Hepatocyte (in vitro differentiated cells): ENCODE results near the gene CTNND2. TPM values are rescaled to one million over a fixed set of nuclear protein-coding genes. Genes with fewer than 3 reads are reported as not detected.

Source experiments
- DNase-seq: peaks from one replicate; pipeline ENCODE4 v3.0.0-alpha.2; 2016; ENCODE audit warnings: low spot score
- H2AFZ ChIP-seq: fragments of 200-600 bp; sonication (generic); 2 replicates; pipeline ENCODE4 v1.6.0; 2016; ENCODE audit warnings: antibody characterized with exemption, mild to moderate bottlenecking
- H3K27ac ChIP-seq: fragments of 200-600 bp; sonication (generic); 2 replicates; pipeline ENCODE4 v1.5.1; 2016; ENCODE audit warnings: mild to moderate bottlenecking
- H3K27me3 ChIP-seq: fragments of 200-600 bp; sonication (generic); 2 replicates; pipeline ENCODE4 v1.6.1; 2016
- H3K36me3 ChIP-seq: fragments of 200-600 bp; sonication (generic); replicated peaks from 2 replicates; pipeline ENCODE4 v1.5.1; 2016; ENCODE audit warnings: low read depth; ENCODE audit not compliant: insufficient read depth
- H3K4me1 ChIP-seq: fragments of 200-600 bp; sonication (generic); 2 replicates; pipeline ENCODE4 v1.5.1; 2016; ENCODE audit warnings: mild to moderate bottlenecking, moderate library complexity; ENCODE audit not compliant: insufficient read depth
- H3K4me2 ChIP-seq: fragments of 200-600 bp; sonication (generic); 2 replicates; pipeline ENCODE4 v1.6.0; 2016
- H3K4me3 ChIP-seq: fragments of 200-600 bp; sonication (generic); 2 replicates; pipeline ENCODE4 v1.5.1; 2016; ENCODE audit warnings: mild to moderate bottlenecking
- H3K79me2 ChIP-seq: fragments of 200-600 bp; sonication (generic); 2 replicates; pipeline ENCODE4 v1.6.0; 2017; ENCODE audit warnings: mild to moderate bottlenecking
- H3K9me2 ChIP-seq: fragments of 200-600 bp; sonication (generic); replicated peaks from 2 replicates; pipeline ENCODE4 v1.6.0; 2017; ENCODE audit warnings: mild to moderate bottlenecking; ENCODE audit not compliant: insufficient read depth
- H3K9me3 ChIP-seq: fragments of 200-600 bp; sonication (generic); 2 replicates; pipeline ENCODE4 v1.5.1; 2016; ENCODE audit warnings: low read depth, mild to moderate bottlenecking
- H4K20me1 ChIP-seq: fragments of 200-600 bp; sonication (generic); 2 replicates; pipeline ENCODE4 v1.6.0; 2016; ENCODE audit warnings: mild to moderate bottlenecking; ENCODE audit not compliant: insufficient read depth, poor library complexity, severe bottlenecking
- CTCF ChIP-seq: fragments of 200-600 bp; sonication (generic); IDR thresholded peaks from 2 replicates; pipeline ENCODE4 v1.5.1; 2016; ENCODE audit warnings: antibody characterized with exemption, mild to moderate bottlenecking; ENCODE audit not compliant: poor library complexity
- EZH2 ChIP-seq: fragments of 200-600 bp; sonication (generic); IDR thresholded peaks from 2 replicates; pipeline ENCODE4 v1.6.1; 2016; ENCODE audit warnings: antibody characterized with exemption, mild to moderate bottlenecking, borderline replicate concordance
- EZH2phosphoT487 ChIP-seq: fragments of 200-600 bp; sonication (generic); IDR thresholded peaks from one replicate; pipeline ENCODE4 v1.6.1; 2018; ENCODE audit warnings: antibody characterized with exemption, mild to moderate bottlenecking, low read depth, moderate library complexity; ENCODE audit not compliant: unreplicated experiment, severe bottlenecking
- WGBS: methylation state at CpG from one replicate; pipeline ENCODE4 v1.1.6; 2016; ENCODE audit warnings: low lambda C conversion rate; ENCODE audit errors: missing lambda C conversion rate; 5-methylcytosine and 5-hydroxymethylcytosine counted together
- polyA plus RNA-seq: library from polyadenylated mRNA; unstranded; fragments of >200 nt; fragmentation: Nextera tagmentation; extraction: Ambion mirVana; gene quantifications from 2 replicates; pipeline ENCODE4 v1.2.1, GENCODE V29; 2016
- total RNA-seq: library from RNA; depleted of rRNA; stranded (reverse); fragments of >200 nt; gene quantifications from 2 replicates; pipeline ENCODE4 v1.2.3, GENCODE V29; 2014

Gene CTNND2
- total and polyA plus RNA-seq, 2 experiments from 2014 or later = 27.5 to 30.3 TPM

- no peak for DNase-seq
- H3K4me2 ChIP-seq = no peak overlapping the region
- H3K4me3 ChIP-seq = no peak overlapping the region
- no peaks in the 10 kb centered on the region for H3K9me3 ChIP-seq
- no peaks in the 10 kb centered on the region for H3K27me3 ChIP-seq
- H3K27ac ChIP-seq = no peak overlapping the region
- no peak for TF ChIP-seq EZH2phosphoT487
- TF ChIP-seq CTCF = no peak
- TF ChIP-seq EZH2 = no peak
- H3K79me2 ChIP-seq = no peaks in the 10 kb centered on the region
- H3K9me2 ChIP-seq = no peaks in the 10 kb centered on the region
- no peak overlapping the region for H2AFZ ChIP-seq
- H3K36me3 ChIP-seq = no peaks in the 10 kb centered on the region
- no peaks in the 10 kb centered on the region for H3K4me1 ChIP-seq
- no peaks in the 10 kb centered on the region for H4K20me1 ChIP-seq
- 93% methylated on average over 1 of the region's 1 CpG for WGBS
These were observed 472.1 kb downstream of the CTNND2 start for GRCh38 chr5:11432116-11432515.

- WGBS = 84% methylated on average over 7 of the region's 7 CpGs
- Histone ChIP-seq H3K79me2 (no peaks in the 10 kb centered on the region), H3K27me3 (no peaks in the 10 kb centered on the region), H3K4me1 (no peaks in the 10 kb centered on the region), H3K9me2 (no peaks in the 10 kb centered on the region), H3K9me3 (no peaks in the 10 kb centered on the region), H2AFZ (no peak overlapping the region), H4K20me1 (no peaks in the 10 kb centered on the region), H3K36me3 (no peaks in the 10 kb centered on the region), H3K4me2 (no peak overlapping the region), H3K27ac (no peak overlapping the region), H3K4me3 (no peak overlapping the region)
- no peak for DNase-seq
- TF ChIP-seq EZH2 (no peak), EZH2phosphoT487 (no peak), CTCF (no peak)
These were observed 475.0 kb downstream of the CTNND2 start for GRCh38 chr5:11429254-11429653.

- 82% methylated on average over 1 of the region's 1 CpG for WGBS
- no peaks in the 10 kb centered on the region for H3K36me3 ChIP-seq
These were observed 476.7 kb downstream of the CTNND2 start for GRCh38 chr5:11427569-11427968.

More at GRCh38 chr5:11427569-11427968, 476.7 kb downstream of the CTNND2 start:
- Histone ChIP-seq H3K79me2 (no peaks in the 10 kb centered on the region), H3K9me3 (no peaks in the 10 kb centered on the region), H2AFZ (no peak overlapping the region), H4K20me1 (no peaks in the 10 kb centered on the region), H3K4me3 (no peak overlapping the region), H3K4me2 (no peak overlapping the region), H3K27ac (no peak overlapping the region), H3K9me2 (no peaks in the 10 kb centered on the region), H3K27me3 (no peaks in the 10 kb centered on the region), H3K4me1 (no peaks in the 10 kb centered on the region)
- no peak for DNase-seq
- no peak for TF ChIP-seq CTCF
- TF ChIP-seq EZH2 = no peak
- no peak for TF ChIP-seq EZH2phosphoT487
